ENCODE results near the gene SLC22A15. TPM values are rescaled to one million over a fixed set of nuclear protein-coding genes. Genes with fewer than 3 reads are reported as not detected.

The SLC22A15 gene
- total and polyA plus RNA-seq, 7 donors = 0.09 to 1.0 (median 0.39) TPM

- Histone ChIP-seq H3K9me3 (no peaks in the 10 kb centered on the region), H3K4me3 (no peak overlapping the region), H3K4me1 (peaks cover 6% of the 10 kb centered on the region), H3K27ac (no peak overlapping the region), H3K27me3 (ENCODE audit: insufficient read depth in 3 of 3, low read length in 2 of 3) (no peaks in the 10 kb centered on the region), H3K36me3 (ENCODE audit: insufficient read depth in 1 of 2, low read depth in 1 of 2) (no peaks in the 10 kb centered on the region)
- DNase-seq (no peak), ATAC-seq (no peak)
- intact Hi-C loops (cut with DNase I) = loop anchor here in 1 of 2 donors (10.0 kb wide), 1 partner anchor 215 kb away; no protein-coding TSS in a partner anchor
- TF ChIP-seq, protein P1, sequence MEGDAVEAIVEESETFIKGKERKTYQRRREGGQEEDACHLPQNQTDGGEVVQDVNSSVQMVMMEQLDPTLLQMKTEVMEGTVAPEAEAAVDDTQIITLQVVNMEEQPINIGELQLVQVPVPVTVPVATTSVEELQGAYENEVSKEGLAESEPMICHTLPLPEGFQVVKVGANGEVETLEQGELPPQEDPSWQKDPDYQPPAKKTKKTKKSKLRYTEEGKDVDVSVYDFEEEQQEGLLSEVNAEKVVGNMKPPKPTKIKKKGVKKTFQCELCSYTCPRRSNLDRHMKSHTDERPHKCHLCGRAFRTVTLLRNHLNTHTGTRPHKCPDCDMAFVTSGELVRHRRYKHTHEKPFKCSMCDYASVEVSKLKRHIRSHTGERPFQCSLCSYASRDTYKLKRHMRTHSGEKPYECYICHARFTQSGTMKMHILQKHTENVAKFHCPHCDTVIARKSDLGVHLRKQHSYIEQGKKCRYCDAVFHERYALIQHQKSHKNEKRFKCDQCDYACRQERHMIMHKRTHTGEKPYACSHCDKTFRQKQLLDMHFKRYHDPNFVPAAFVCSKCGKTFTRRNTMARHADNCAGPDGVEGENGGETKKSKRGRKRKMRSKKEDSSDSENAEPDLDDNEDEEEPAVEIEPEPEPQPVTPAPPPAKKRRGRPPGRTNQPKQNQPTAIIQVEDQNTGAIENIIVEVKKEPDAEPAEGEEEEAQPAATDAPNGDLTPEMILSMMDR (IDR thresholded peaks at IDR 0.05) = no peak
- WGBS, 3 donors = 77 to 83% (median 81%) methylated on average over 4 of the region's 4 CpGs
Measured at GRCh38 chr1:116019653-116020253, 43.4 kb downstream of the SLC22A15 start.

DNA sequence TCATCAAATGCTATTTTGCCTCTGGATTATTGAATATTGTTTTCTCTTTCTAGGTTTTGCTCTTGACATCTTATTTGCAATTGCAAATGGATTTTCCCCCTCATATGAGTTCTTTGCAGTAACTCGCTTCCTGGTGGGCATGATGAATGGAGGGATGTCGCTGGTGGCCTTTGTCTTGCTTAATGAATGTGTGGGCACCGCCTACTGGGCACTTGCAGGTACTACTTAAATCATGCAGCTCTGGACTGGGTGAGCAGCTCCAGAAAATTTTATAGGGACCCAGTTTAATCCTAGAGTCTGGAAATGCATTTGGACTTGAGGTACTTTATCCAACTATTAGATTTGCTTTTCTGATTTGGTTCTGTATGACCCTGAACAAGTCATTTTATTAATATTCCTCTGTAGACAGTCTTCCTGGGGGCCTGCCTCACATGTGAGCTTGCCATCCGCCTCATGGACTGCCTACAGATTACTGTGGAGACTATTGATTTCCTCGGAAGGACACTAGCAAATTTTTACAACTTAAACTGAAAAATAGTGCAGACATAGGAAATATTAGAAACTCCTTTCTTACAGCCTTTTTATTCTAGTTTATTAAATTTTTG, 44.5 kb downstream of the SLC22A15 start:
- intact Hi-C loops (cut with DNase I) = loop anchor here in 1 of 2 donors (10.0 kb wide), 1 partner anchor 216 kb away; no protein-coding TSS in a partner anchor
- no peaks in the 10 kb centered on the region for H3K4me1 ChIP-seq
- DNase-seq (peak in 1 of 2 donors; percentile 28), ATAC-seq (no peak)
- no peak overlapping the region for H3K4me3 ChIP-seq
- no peaks in the 10 kb centered on the region for H3K36me3 ChIP-seq (ENCODE audit: insufficient read depth in 1 of 2, low read depth in 1 of 2)
- 52 to 65% (median 60%) methylated on average over 5 of the region's 5 CpGs for WGBS, 3 donors
- H3K9me3 ChIP-seq = no peaks in the 10 kb centered on the region
- no peaks in the 10 kb centered on the region for H3K27me3 ChIP-seq (ENCODE audit: insufficient read depth in 3 of 3, low read length in 2 of 3)
- TF ChIP-seq, protein P1 (IDR thresholded peaks at IDR 0.05) = peak; percentile 19
- H3K27ac ChIP-seq = no peak overlapping the region

GRCh38 chr1:116024626-116025025, 48.3 kb downstream of the SLC22A15 start:
- Histone ChIP-seq H3K36me3 (ENCODE audit: insufficient read depth in 1 of 2, low read depth in 1 of 2) (no peaks in the 10 kb centered on the region), H3K27ac (no peak overlapping the region), H3K9me3 (no peaks in the 10 kb centered on the region), H3K4me3 (no peak overlapping the region), H3K4me1 (no peaks in the 10 kb centered on the region), H3K27me3 (ENCODE audit: insufficient read depth in 3 of 3, low read length in 2 of 3) (no peaks in the 10 kb centered on the region)
- WGBS, 3 donors = 50 to 57% (median 53%) methylated on average over 3 of the region's 3 CpGs
- DNase-seq = no peak
- no peak for ATAC-seq
- TF ChIP-seq, protein P1 (IDR thresholded peaks at IDR 0.05) = no peak
- intact Hi-C loops (cut with DNase I) = loop anchor here in 1 of 2 donors (10.0 kb wide), 1 partner anchor 220 kb away; no protein-coding TSS in a partner anchor

DNA sequence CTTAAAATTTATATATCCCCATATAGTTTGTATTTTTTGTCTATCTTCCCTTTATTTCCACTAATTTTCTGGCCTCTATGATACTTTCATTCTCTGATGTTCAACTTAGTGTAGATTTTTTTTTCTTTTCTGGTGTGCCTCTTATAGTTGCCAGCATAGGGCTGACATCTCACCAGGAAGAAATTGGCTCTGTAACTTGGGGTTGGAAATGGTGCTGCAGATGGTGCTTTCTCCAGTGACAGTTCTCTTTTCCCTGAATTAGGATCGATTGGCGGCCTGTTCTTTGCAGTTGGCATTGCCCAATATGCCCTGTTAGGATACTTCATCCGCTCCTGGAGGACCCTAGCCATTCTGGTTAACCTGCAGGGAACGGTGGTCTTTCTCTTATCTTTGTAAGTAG, 50.3 kb downstream of the SLC22A15 start:
- H3K4me3 ChIP-seq = no peak overlapping the region
- H3K36me3 ChIP-seq (ENCODE audit: insufficient read depth in 1 of 2, low read depth in 1 of 2) = no peaks in the 10 kb centered on the region
- no peak for DNase-seq
- H3K4me1 ChIP-seq = no peaks in the 10 kb centered on the region
- H3K27ac ChIP-seq = no peak overlapping the region
- 86 to 89% (median 87%) methylated on average over 4 of the region's 4 CpGs for WGBS, 3 donors
- TF ChIP-seq, protein P1 (IDR thresholded peaks at IDR 0.05) = no peak
- no peaks in the 10 kb centered on the region for H3K9me3 ChIP-seq
- H3K27me3 ChIP-seq (ENCODE audit: insufficient read depth in 3 of 3, low read length in 2 of 3) = no peaks in the 10 kb centered on the region
- no peak for ATAC-seq
- intact Hi-C loops (cut with DNase I) = loop anchor here in 1 of 2 donors (10.0 kb wide), 1 partner anchor 222 kb away; no protein-coding TSS in a partner anchor
